IPS-NIHi11 (cell line): ENCODE results near the gene POU2AF1.

Experiments
- DNase-seq: peaks from one replicate; pipeline ENCODE4 v3.0.0; 2012; ENCODE audit warnings: mixed read lengths, low spot score

Gene POU2AF1

DNA sequence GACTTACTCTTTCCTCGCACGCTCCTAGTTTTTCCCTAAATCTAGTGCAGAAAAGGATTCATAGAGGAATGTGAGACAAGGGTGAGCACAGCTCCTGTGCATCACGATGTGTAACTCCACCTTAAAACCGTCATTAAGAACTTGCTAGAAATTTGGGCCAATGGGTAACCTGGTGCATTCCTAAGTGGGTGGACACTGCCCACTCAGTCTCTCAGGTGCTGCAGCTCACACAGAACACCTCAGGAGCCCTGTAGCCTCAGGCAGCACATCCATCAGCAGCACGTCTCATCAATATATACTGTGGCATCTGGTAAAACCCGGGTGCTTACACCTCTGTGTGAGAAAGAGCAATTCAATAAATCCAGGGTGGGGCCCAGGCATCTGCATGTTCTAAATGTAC is 68.4 kb downstream of the POU2AF1 start:
- DNase-seq, result no peak

DNA sequence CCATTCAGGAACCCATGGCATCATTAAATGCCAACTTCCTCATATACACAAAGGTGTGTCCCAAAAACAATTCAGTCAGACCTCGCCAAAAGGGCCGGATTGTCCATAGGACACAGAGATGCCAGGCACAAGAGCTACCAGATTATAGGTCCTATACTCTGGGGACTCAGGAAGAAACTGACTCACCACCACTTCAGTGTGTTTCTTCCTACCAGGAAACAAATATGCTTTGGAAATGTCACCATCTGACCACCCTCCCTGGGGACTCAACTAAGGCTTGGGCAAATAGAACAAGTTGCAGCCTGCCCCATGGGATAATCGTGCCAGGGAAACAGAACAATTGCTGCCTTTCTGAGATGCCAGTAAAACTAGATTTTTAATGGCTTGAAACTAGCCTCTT is 69.0 kb downstream of the POU2AF1 start:
- no peak for DNase-seq

DNA sequence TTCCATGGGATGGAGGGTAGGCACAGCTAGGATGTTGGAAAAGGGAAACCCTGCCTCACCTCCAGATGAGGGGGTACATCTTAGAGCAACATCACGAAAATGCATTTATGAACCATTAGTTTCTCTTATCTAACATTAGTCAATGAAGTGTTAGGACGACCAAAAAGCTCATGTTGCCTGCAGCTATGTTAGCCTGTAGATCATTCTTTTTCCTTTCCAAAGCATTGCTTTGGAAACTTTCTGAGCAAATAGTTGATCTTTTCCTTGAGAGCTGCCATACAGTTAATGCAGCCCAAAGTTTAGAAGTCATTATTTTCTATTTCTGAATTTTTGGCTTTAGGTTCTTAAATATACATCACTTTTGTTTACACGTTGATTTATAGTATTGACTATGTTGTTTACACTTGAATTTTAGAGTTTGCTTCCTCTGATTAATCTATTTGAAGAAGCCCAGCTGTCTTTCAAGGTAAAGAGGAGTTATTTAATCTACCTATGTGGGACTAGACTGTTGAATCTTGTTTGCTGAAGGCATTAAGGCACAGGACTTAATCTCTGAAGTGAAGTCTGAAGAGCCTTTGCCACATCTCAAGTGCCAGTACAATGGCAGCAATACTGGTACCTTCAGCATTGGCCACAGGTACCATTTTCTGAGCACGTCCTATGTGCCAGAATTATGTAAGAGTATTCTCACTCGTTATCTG is 69.7 kb downstream of the POU2AF1 start:
- no peak for DNase-seq

DNA sequence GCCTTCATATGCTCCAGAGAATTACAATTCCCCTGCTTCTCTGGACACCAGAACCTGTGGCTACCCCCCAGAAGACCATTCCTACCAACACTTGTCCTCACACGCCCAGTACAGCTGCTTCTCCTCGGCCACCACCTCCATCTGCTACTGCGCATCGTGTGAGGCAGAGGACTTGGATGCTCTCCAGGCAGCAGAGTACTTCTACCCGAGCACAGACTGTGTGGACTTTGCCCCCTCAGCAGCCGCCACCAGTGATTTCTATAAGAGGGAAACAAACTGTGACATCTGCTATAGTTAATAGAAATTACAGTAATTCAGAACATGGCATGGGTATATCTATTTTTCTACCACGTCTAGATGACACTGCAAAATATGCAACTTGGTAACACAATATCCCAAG is 70.9 kb downstream of the POU2AF1 start:
- no peak for DNase-seq

DNA sequence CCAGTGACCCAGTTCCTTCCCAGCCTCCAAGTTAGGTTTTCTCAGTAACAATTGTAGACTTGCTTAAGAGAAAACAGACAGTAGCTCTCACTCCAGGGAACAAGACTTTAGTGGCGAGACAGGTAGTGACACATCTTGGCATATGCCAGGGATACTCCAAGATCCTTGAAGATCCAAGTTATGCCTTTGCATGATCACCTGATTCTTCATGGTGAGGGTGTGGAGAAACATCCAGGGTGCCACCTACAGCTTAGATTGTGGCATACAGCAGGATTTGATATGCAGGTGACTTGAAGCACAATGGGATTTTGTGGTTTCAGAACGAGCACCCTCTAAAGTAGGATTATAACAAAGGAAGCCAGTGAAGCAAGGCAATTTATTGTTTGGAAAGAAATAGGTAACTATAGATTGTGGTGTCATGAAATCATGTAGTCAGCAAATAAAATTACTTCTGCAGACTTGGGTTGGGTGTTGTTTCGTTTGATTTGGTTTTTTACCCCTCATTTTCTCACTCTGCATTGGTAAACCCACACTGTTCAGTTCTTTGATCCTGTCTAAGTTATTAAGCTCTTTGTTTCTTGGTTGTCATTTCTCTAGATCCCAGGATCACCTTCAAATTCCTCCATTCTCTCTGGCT is 71.5 kb downstream of the POU2AF1 start:
- no peak for DNase-seq

DNA sequence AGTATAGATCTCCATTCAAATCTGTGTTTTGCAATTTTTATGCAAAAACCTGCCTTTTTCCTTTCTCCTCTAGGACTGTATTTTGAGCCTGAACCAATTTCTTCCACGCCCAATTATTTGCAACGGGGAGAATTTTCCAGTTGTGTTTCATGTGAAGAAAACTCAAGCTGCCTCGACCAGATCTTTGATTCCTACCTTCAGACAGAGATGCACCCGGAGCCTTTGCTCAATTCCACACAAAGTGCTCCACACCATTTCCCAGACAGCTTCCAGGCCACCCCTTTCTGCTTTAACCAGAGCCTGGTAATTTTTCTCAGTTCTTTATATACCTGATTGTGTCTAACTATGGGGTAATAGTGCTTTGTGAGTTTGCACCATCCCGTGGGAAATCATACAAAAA is 72.8 kb downstream of the POU2AF1 start:
- no peak for DNase-seq

DNA sequence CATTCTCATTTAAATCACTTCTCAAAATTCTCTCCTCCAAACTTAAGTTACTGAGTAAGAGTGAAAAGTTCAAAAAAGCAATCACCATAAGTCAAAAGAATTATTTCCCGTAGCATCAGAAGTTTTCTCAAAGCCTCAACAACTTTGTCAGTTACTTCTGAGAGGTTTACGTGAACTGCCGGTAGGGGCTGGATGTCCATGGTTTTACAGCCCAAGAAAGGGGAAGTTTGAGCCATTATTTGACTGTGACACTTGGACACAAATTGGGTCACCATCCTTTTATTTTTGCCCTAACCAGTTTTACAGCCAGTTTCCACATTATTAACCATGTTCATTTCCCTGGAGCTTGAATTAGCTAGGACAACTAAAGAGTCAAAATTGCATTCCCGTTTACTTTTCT is 73.2 kb downstream of the POU2AF1 start:
- DNase-seq, result no peak

DNA sequence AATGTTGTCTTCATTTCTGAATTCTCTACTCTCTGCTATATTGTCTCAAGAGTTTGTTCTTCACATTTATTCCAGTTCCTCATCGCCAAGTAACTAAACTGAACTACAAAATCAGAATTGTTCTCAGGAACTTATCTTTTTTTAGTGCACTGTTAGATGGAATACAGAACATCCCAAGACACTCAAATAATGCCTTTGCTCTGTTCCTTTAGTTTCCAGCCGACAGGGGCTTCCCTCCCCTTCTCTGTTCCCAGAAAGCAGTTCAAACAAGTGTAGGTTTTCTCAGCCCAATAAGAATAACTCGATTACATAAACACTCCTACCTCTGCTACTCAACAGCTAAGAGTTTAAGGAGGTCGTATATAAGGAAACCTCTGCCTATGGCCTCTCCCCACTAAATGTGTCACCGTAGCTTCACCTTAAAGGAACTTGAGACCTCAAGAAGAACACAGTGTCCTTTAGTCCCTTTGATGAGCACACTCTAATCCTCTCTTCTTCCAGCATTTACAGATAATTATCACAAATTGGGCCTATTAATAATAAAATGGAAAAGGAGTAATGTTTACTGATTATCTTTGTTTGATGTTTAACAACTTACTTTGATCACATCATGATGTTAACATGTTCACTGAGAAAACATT is 73.8 kb downstream of the POU2AF1 start:
- no peak for DNase-seq

DNA sequence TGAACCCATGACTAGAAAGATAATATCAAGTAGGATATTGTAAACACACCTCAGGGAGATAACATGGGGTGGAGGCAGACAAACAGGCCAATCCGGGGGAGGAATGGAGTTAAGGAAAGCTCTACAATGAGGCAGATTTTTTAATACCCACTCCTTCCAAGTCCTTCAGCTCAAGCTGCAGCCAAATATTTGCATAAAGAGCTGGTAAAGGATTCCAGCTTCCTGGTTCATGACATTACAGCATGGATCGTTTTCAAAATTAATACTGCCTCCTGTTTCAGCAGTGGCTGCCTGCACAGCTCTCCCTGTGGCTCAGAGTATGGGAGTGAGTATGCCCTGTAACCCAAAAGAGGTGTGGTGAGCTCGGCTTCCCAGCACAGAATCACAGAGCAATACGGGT is 75.6 kb downstream of the POU2AF1 start:
- no peak for DNase-seq

DNA sequence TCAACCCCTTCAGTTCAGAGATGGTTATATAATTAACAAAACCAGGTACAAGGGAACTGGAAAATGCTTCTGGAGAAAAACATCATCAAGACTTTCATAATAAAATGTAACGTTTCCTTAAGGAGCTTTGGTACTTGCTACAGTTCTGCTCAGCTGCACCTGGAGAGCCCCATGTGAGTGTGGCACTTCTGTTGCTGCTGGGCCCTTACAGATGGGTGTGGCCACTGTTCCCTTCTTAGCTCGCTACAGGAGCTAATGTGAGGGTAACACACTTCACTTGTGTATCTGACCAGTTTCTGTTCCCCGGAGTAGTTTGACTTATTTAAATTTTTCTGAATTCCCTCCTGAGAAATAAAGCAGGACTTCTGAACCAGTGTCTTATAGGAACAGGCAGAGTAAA is 76.8 kb downstream of the POU2AF1 start:
- DNase-seq, result no peak
